HepG2 (cell line): ENCODE measurements around the gene IGF2BP3. TPM values are rescaled to one million over a fixed set of nuclear protein-coding genes. Genes with fewer than 3 reads are reported as not detected.
A peak's percentile ranks its signal among the peaks of the same experiment; 100 is the strongest.

ENCODE experiments used
- FOXO1 ChIP-seq: sonication (generic); formaldehyde crosslinking; IDR thresholded peaks from 2 replicates; pipeline ENCODE4 v1.4.0; 2020; ENCODE audit warnings: missing genetic modification reagents
- GATA4 ChIP-seq: sonication (generic); IDR thresholded peaks from 2 replicates; pipeline ENCODE4 v1.6.1; 2016; ENCODE audit warnings: antibody characterized with exemption, low read depth, borderline replicate concordance
- HNF4G ChIP-seq, 2 experiments: sonication (generic) in 1 of 2; formaldehyde crosslinking in 1 of 2; IDR thresholded peaks; 2 replicates each; pipeline versions ENCODE4 v1.4.0 to v1.6.1; 2011 to 2020; ENCODE audit warnings: borderline replicate concordance in 2 of 2, low read depth in 2 of 2, mild to moderate bottlenecking in 2 of 2, low read length in 1 of 2, missing genetic modification reagents in 1 of 2, moderate library complexity in 1 of 2
- HNRNPK ChIP-seq: fragments of 200-400 bp; formaldehyde crosslinking; IDR thresholded peaks from 2 replicates; pipeline ENCODE4 v1.6.1; 2018; ENCODE audit warnings: low read length, low read depth, moderate library complexity, mild to moderate bottlenecking; ENCODE audit not compliant: poor library complexity, severe bottlenecking
- IRX3 ChIP-seq: sonication (generic); formaldehyde crosslinking; IDR thresholded peaks from 2 replicates; pipeline ENCODE4 v1.8.1; 2023; ENCODE audit warnings: mild to moderate bottlenecking, low read depth, missing genetic modification reagents, borderline replicate concordance
- KDM5B ChIP-seq: sonication (generic); formaldehyde crosslinking; IDR thresholded peaks from 2 replicates; pipeline ENCODE4 v1.4.0; 2020; ENCODE audit warnings: missing genetic modification reagents, mild to moderate bottlenecking, borderline replicate concordance
- KMT2A ChIP-seq: sonication (generic); formaldehyde crosslinking; IDR thresholded peaks from 2 replicates; pipeline ENCODE4 v1.4.0; 2020; ENCODE audit warnings: missing genetic modification reagents
- MAFG ChIP-seq: sonication (generic); formaldehyde crosslinking; IDR thresholded peaks from 2 replicates; pipeline ENCODE4 v1.5.1; 2020; ENCODE audit warnings: mild to moderate bottlenecking, missing genetic modification reagents
- MAZ ChIP-seq, 2 experiments: sonication (generic) in 1 of 2; formaldehyde crosslinking in 1 of 2; IDR thresholded peaks; 2 replicates each; pipeline versions ENCODE4 v1.5.0 to v1.6.1; 2012 to 2020; ENCODE audit warnings: low read depth in 2 of 2, mild to moderate bottlenecking in 2 of 2, borderline replicate concordance in 1 of 2, improper control_type of control experiment in 1 of 2, low read length in 1 of 2, missing genetic modification reagents in 1 of 2, moderate library complexity in 1 of 2
- MED1 ChIP-seq: sonication (generic); formaldehyde crosslinking; IDR thresholded peaks from 2 replicates; pipeline ENCODE4 v1.4.0; 2020; ENCODE audit warnings: missing genetic modification reagents
- PHF8 ChIP-seq: sonication (generic); formaldehyde crosslinking; IDR thresholded peaks from 2 replicates; pipeline ENCODE4 v1.5.0; 2020; ENCODE audit warnings: missing genetic modification reagents
- RBM39 ChIP-seq: fragments of 200-400 bp; formaldehyde crosslinking; IDR thresholded peaks from one replicate; pipeline ENCODE4 v1.6.1; 2018; ENCODE audit warnings: antibody characterized with exemption, mild to moderate bottlenecking, low read depth, low read length; ENCODE audit not compliant: poor library complexity, severe bottlenecking
- SAFB2 ChIP-seq: sonication (generic); formaldehyde crosslinking; IDR thresholded peaks from 2 replicates; pipeline ENCODE4 v1.5.1; 2020; ENCODE audit warnings: missing genetic modification reagents, low read depth, mild to moderate bottlenecking, borderline replicate concordance
- SP1 ChIP-seq, 2 experiments: fragments of 450-650 bp in 1 of 2; sonication (generic) in 1 of 2; formaldehyde crosslinking in 1 of 2; IDR thresholded peaks; 2 replicates each; pipeline versions ENCODE4 v1.4.0 to v1.6.1; 2016 to 2020; ENCODE audit warnings: missing genetic modification reagents in 1 of 2
- TFDP1 ChIP-seq: IDR thresholded peaks from 2 replicates; pipeline ENCODE4 v1.6.1; 2016; ENCODE audit warnings: missing compliant biosample characterization, missing genetic modification reagents, borderline replicate concordance
- ZBTB8A ChIP-seq: sonication (generic); formaldehyde crosslinking; IDR thresholded peaks from 2 replicates; pipeline ENCODE4 v1.4.0; 2020; ENCODE audit warnings: mild to moderate bottlenecking, low read depth, missing genetic modification reagents, borderline replicate concordance
- ZFP82 ChIP-seq: sonication (generic); formaldehyde crosslinking; IDR thresholded peaks from 2 replicates; pipeline ENCODE4 v1.5.1; 2020; ENCODE audit warnings: mild to moderate bottlenecking, missing genetic modification reagents, borderline replicate concordance
- ZNF367 ChIP-seq: sonication (generic); formaldehyde crosslinking; IDR thresholded peaks from 2 replicates; pipeline ENCODE4 v1.4.0; 2020; ENCODE audit warnings: missing genetic modification reagents, borderline replicate concordance
- ZNF644 ChIP-seq: IDR thresholded peaks from 2 replicates; pipeline ENCODE4 v1.6.1; 2016; ENCODE audit warnings: low read depth
- ZNF790 ChIP-seq: sonication (generic); formaldehyde crosslinking; IDR thresholded peaks from 2 replicates; pipeline ENCODE4 v1.8.0; 2022; ENCODE audit warnings: missing genetic modification reagents, mild to moderate bottlenecking, borderline replicate concordance
- ZNF883 ChIP-seq: sonication (generic); formaldehyde crosslinking; IDR thresholded peaks from 2 replicates; pipeline ENCODE4 v1.5.1; 2020; ENCODE audit warnings: mild to moderate bottlenecking, missing genetic modification reagents; ENCODE audit errors: not compliant biosample characterization
- polyA plus RNA-seq, 8 experiments: library from polyadenylated mRNA; depleted of rRNA in 3 of 8; stranded (reverse) in 7 of 8; unstranded in 1 of 8; fragments of >200 nt; fragmentation: Illumina TruSeq in 4 of 8; extraction: Trizol in 4 of 8; gene quantifications; 2 replicates each; pipeline versions ENCODE4 v1.2.1 to v1.2.3, GENCODE V29; 2011 to 2016; ENCODE audit warnings: low read depth in 4 of 8, missing spikeins in 1 of 8, mixed read lengths in 1 of 8; ENCODE audit not compliant: insufficient read depth in 1 of 8
- total RNA-seq, 5 experiments: library from RNA; depleted of rRNA; stranded (reverse); fragments of >200 nt; fragmentation: Illumina TruSeq; extraction: Trizol; gene quantifications; 2 replicates each; pipeline ENCODE4 v1.2.3, GENCODE V29; 2016; ENCODE audit warnings: low read depth in 1 of 5
- TF ChIP-seq, protein P1 (sequence below): sonication (generic); formaldehyde crosslinking; IDR thresholded peaks from 2 replicates; pipeline ENCODE4 v1.4.0; 2020; ENCODE audit warnings: missing genetic modification reagents
- TF ChIP-seq, protein P2 (sequence below): IDR thresholded peaks from 2 replicates; pipeline ENCODE4 v1.6.1; 2016; ENCODE audit warnings: mild to moderate bottlenecking, missing biosample characterization, missing genetic modification reagents
- TF ChIP-seq, protein P3 (sequence below): IDR thresholded peaks from 2 replicates; pipeline ENCODE4 v1.6.1; 2012; ENCODE audit warnings: low read depth, low read length, improper control_type of control experiment

The IGF2BP3 gene
- total and polyA plus RNA-seq, 2 of the 13 experiments (the other 11 are each of a cell fraction or from before 2014, with no cell fraction given), result 37.7 to 39.5 TPM

DNA sequence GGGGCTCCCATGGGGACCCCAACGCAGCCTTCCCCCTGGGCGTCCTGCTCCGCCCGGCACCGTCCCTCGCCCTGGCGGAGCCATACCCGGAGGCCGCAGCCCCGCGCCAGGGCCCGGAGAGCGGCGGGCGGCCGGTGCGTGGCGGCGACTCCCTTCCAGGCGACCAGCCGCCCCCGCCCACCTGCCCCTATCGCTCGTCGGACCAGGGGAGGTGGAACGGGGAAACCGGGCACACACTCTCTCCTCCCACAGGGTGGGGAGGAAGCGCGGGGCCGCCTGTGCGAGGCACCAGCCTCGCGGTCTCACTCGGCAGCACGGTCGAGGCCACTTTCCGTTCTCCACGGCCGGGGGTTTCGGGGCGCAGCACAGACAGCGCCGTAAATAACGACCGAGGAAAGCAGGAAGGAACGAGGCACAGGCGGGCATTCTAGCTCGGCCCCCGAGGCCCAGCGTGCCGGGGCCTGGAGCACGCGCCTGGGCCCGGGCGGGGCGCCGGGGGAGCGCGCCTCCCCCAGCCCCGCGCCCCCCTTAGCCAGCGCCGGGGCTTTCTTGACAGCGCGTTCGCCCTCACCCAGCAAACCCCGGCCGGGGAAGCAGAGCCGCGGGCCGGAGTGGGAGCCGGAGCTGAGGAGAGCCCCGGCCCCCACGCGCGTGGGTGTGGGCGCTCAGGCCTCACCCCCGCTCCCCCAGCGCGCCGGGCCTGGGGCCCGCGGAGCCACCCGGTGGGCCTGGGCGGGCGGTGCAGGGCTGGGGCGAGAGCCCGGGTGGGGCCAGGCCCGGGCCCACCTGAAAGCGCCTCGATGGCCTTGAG, 936 bp downstream of the IGF2BP3 start (continued):
- peak; percentile 25 for TF ChIP-seq HNRNPK
- no peak for TF ChIP-seq MAFG (CRISPR knock-in tag)
- no peak for TF ChIP-seq ZBTB8A (CRISPR knock-in tag)
- peak; percentile 39; the same call in 1 of the 2 replicates for TF ChIP-seq KMT2A (CRISPR knock-in tag)
- TF ChIP-seq TFDP1 (CRISPR knock-in tag), result peak; percentile 12; the same call in 1 of the 2 replicates
- no peak for TF ChIP-seq ZNF790
- TF ChIP-seq, protein P1, sequence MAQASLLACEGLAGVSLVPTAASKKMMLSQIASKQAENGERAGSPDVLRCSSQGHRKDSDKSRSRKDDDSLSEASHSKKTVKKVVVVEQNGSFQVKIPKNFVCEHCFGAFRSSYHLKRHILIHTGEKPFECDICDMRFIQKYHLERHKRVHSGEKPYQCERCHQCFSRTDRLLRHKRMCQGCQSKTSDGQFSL (CRISPR knock-in tag), result 0 out of 2 replicates have a peak, but pooled peaks have one; percentile 23
- TF ChIP-seq FOXO1 (CRISPR knock-in tag), result no peak
- no peak for TF ChIP-seq ZNF644 (CRISPR knock-in tag)
- TF ChIP-seq SP1 (IDR thresholded peaks at IDR 0.05), result no peak
- TF ChIP-seq SP1 (CRISPR knock-in tag; IDR thresholded peaks at IDR 0.05), result no peak
- peak; percentile 31; the same call in 1 of the 2 replicates for TF ChIP-seq MED1
- TF ChIP-seq ZFP82, result 0 out of 2 replicates have a peak, but pooled peaks have one; percentile 59
- peak; percentile 56; the same call in 1 of the 2 replicates for TF ChIP-seq SAFB2 (CRISPR knock-in tag)
- TF ChIP-seq MAZ (IDR thresholded peaks at IDR 0.05; ENCODE audit: borderline replicate concordance, low read depth, low read length), result no peak
- peak; percentile 51; the same call in 1 of the 2 replicates for TF ChIP-seq MAZ (CRISPR knock-in tag; IDR thresholded peaks at IDR 0.05; ENCODE audit: low read depth)
- no peak for TF ChIP-seq RBM39
- TF ChIP-seq, protein P2, sequence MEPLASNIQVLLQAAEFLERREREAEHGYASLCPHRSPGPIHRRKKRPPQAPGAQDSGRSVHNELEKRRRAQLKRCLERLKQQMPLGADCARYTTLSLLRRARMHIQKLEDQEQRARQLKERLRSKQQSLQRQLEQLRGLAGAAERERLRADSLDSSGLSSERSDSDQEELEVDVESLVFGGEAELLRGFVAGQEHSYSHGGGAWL, result peak; percentile 38; the same call in 1 of the 2 replicates
- no peak for TF ChIP-seq ZNF367 (CRISPR knock-in tag)
- TF ChIP-seq GATA4, result no peak
- 0 out of 2 replicates have a peak, but pooled peaks have one; percentile 52 for TF ChIP-seq IRX3
- no peak for TF ChIP-seq HNF4G (IDR thresholded peaks at IDR 0.05; ENCODE audit: borderline replicate concordance, low read depth, low read length)
- 0 out of 2 replicates have a peak, but pooled peaks have one; percentile 17 for TF ChIP-seq HNF4G (CRISPR knock-in tag; IDR thresholded peaks at IDR 0.05; ENCODE audit: borderline replicate concordance, low read depth)
- TF ChIP-seq, protein P3, sequence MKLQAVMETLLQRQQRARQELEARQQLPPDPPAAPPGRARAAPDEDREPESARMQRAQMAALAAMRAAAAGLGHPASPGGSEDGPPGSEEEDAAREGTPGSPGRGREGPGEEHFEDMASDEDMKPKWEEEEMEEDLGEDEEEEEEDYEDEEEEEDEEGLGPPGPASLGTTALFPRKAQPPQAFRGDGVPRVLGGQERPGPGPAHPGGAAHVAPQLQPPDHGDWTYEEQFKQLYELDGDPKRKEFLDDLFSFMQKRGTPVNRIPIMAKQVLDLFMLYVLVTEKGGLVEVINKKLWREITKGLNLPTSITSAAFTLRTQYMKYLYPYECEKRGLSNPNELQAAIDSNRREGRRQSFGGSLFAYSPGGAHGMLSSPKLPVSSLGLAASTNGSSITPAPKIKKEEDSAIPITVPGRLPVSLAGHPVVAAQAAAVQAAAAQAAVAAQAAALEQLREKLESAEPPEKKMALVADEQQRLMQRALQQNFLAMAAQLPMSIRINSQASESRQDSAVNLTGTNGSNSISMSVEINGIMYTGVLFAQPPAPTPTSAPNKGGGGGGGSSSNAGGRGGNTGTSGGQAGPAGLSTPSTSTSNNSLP, result no peak
- TF ChIP-seq ZNF883, result no peak
- TF ChIP-seq PHF8 (CRISPR knock-in tag), result peak; percentile 43; the same call in 1 of the 2 replicates
- peak; percentile 26 for TF ChIP-seq KDM5B (CRISPR knock-in tag)
